ENCODE results near the gene TRAM2.
A peak's percentile ranks its signal among the peaks of the same experiment; 100 is the strongest.

The TRAM2 gene

DNA sequence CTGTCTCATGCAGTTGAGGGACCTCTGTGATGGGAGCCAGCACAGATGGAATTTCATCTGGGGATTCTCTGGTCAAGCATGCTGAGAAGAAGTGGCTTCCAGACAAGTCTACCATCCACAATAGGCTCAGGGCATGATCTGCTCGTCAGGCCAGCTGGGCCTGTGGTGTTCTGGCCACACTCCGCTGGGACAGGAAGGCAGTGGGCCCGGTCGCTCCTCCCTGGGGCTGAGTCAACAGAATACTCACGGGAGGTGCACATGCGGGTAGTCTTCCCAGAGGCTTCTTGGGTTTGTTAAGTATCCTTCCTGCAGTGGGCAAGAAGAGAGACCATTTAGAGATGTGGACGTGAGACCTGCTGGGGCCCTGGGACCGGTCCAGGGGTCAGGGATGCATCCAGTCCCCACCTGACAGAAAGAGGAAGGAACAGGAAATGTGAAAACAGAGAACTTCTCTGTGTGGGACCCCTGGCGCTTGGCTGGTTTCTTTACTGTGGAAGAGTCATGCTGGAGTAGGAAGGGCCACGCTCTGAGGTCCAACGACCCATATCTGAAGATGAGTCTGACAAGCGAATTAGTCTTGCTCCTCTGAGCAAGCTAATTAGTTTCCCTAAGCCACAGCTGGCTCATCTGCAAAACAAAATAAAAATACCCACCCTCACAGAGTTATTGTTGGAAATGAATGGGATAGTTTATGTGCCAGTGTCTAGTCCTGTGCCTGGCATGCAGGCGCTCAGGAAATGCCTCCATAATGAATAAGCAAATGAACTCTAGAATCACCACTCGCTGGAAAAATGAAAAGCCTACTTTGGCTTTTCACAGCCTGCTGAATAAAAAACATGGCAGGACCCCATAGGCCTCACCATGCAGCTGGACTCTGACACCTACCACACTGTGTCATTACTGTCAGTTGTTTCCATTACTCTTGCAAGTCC is 67.3 kb downstream of the TRAM2 start:
- no peak for DNase-seq (ENCODE audit: low read depth)
- TF ChIP-seq, protein P1, sequence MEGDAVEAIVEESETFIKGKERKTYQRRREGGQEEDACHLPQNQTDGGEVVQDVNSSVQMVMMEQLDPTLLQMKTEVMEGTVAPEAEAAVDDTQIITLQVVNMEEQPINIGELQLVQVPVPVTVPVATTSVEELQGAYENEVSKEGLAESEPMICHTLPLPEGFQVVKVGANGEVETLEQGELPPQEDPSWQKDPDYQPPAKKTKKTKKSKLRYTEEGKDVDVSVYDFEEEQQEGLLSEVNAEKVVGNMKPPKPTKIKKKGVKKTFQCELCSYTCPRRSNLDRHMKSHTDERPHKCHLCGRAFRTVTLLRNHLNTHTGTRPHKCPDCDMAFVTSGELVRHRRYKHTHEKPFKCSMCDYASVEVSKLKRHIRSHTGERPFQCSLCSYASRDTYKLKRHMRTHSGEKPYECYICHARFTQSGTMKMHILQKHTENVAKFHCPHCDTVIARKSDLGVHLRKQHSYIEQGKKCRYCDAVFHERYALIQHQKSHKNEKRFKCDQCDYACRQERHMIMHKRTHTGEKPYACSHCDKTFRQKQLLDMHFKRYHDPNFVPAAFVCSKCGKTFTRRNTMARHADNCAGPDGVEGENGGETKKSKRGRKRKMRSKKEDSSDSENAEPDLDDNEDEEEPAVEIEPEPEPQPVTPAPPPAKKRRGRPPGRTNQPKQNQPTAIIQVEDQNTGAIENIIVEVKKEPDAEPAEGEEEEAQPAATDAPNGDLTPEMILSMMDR (conservative IDR thresholded peaks at IDR 0.05; ENCODE audit: low read depth, low read length): no peak
- H3K4me3 ChIP-seq (ENCODE audit: low read length): no peak overlapping the region

DNA sequence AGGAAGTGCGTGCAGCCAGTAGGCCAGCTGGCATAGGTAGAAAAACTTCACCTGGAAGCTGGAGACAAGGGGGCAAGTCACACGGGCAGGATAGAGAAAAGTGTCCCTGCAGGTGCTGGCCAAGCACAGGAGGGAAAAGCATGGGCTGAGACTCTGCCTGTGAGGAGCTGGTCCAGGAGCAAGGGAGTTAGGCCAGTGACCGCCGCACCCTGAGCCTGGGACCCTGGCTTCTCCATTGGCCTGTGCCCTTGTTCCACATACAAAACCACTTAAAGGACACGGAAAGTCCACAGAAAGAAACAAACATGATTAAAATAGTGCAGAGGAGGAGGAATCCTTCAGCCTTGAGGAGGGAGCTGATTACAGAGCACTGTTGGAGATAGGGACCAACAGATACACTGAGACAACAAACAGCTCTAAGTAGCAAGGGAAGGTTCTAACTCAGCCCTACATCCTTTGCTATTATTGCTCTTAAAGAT is 68.6 kb downstream of the TRAM2 start:
- DNase-seq (ENCODE audit: low read depth): no peak
- no peak overlapping the region for H3K4me3 ChIP-seq (ENCODE audit: low read length)
- TF ChIP-seq, protein P1 (conservative IDR thresholded peaks at IDR 0.05; ENCODE audit: low read depth, low read length): no peak

DNA sequence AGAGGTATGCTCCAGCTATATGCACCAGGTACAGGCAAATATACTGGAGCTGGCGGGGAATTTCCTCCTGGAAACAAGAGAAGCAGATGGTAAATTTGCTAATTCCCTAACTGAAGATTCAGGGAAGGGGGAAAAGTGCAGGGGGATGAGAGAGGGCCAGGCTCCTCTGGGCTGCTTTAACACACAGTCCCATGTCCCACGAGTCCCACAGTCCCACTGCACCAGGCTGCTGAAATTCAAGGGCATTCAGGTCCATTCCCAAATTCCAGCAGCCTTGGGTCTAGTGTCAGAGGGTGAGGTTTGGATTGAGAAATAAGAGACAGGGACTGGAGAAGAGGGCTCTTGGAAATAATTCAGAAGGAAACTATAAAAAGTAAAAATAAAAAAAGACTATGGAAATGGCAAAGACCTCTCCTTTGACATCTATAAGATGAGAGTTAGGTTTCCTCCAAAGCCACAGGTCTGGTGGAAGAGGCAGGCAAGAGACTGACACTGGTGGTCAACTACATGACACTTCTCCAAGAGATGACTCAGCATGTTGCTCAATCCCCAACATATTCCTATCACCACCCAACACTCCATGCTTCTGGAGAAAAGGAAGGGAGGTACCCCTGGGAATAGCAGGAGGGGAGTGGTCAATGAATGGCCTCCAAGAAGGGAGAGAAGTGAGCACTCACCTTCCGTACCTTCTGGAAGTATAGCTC is 69.2 kb downstream of the TRAM2 start:
- H3K4me3 ChIP-seq (ENCODE audit: low read length): no peak overlapping the region
- no peak for DNase-seq (ENCODE audit: low read depth)
- TF ChIP-seq, protein P1 (conservative IDR thresholded peaks at IDR 0.05; ENCODE audit: low read depth, low read length): no peak

DNA sequence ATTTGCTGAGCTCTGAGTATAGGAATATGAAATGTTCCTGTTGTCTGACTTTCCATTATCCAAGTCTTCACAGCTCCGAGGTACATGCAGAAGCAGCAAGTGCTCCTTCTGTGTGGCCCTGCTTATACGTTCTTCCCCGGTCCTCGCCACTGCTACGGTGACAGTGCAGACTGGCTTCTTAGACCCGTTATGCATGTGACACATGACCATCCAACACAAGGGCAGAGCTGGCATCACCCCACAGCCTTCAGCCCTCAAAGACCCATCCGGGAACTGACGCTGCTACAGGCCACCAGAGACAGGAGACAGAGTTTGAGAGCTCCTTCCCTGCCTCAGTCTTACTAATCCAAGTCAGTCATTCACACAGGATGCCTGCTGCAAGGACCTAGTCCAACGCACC is 70.4 kb downstream of the TRAM2 start:
- TF ChIP-seq, protein P1 (conservative IDR thresholded peaks at IDR 0.05; ENCODE audit: low read depth, low read length): no peak

DNA sequence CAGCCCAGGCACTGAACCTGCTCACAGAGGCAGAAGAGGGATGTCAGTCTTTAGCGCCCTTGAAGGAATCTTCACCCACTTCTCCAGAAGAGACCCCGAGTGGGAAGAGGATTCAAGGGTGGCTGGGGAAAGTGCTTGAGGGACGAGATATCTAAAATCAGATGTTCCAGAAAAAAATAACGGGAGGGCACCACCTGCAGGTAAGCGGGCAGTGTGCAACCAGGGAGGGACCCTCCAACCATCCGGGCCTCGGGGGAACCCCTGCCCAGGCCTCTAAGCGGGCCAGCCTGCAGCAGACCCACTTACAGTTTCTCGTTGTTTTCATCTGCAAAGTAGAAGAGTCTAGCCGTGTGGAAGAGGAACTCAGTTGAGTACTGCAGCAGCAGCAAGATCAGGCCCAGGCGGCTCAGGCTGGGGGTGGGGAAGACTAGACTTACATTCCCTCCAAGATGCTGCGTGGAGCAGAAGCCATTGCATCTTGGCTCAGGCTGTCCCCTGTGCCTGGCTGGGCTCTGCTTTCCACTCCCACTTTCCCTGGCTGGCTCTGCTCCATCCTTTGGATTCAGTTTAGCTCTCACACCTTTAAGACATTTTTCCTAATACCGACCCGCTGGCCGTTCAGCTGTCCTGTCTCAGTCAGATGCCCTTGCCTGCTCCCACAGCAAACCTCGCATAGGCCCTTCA is 71.0 kb downstream of the TRAM2 start:
- no peak for DNase-seq (ENCODE audit: low read depth)
- TF ChIP-seq, protein P1 (conservative IDR thresholded peaks at IDR 0.05; ENCODE audit: low read depth, low read length): peak; percentile 34
- no peak overlapping the region for H3K4me3 ChIP-seq (ENCODE audit: low read length)

More for the DNA sequence above, 70.4 kb downstream of the TRAM2 start:
- H3K4me3 ChIP-seq (ENCODE audit: low read length): no peak overlapping the region
- no peak for DNase-seq (ENCODE audit: low read depth)

DNA sequence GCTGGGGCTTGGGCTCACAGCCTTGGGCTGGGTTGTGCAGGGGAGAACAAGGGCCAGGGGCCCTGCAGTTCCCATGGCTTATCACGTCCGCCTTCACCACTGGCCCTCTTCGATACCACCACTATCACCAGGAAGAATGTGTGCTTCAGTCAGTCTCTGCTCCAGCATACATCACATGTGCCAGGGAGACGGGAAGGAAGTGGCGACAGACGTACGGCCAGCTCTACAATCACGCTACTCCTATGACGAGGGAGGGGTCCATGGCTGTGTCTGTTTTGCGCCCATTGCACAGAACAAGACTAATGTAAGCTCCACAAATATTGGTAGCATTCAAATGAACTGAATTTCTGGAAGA is 72.1 kb downstream of the TRAM2 start:
- H3K4me3 ChIP-seq (ENCODE audit: low read length): no peak overlapping the region
- no peak for DNase-seq (ENCODE audit: low read depth)

More for the DNA sequence above, 72.1 kb downstream of the TRAM2 start:
- TF ChIP-seq, protein P1 (conservative IDR thresholded peaks at IDR 0.05; ENCODE audit: low read depth, low read length): no peak

All from retinal pigment epithelial cell (primary cell).